ENCODE results near the gene GBX1.

DNA sequence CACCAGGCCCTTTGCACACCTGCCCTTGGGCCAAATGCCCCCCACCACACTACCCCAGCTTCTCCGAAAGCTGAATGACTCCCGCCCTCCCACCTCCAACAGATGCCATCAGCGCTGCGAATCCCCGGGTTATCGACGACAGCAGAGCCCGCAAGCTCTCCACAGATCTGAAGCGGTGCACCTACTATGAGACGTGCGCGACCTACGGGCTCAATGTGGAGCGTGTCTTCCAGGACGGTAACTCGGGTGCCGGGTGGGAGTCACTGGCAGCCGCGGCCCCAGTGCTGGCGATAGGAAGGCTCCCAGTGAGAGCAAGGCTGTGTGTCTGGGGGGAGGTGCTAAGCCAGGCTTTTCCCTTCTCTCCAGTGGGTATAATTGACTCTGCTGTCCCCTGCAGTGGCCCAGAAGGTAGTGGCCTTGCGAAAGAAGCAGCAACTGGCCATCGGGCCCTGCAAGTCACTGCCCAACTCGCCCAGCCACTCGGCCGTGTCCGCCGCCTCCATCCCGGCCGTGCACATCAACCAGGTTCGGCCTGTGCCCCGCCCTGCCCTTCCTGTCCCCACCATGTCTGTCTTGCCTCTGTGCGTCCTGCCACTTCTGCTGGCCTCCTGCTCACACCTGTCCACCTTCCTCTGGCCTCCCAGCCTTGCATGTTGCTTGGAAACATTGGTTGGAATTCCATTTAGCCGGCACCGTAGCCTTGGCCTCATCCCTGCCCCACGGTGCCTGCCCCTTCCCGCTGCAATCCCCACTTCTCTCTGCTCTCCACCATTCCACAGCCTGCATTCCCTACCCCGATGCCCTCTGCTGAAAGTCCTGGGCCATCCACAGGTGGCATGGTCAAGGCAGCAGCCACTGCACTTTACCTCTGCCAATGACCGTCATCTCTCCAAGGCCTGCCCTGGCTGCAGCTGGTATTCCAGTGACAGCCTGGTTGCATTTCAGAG lies 49.1 kb downstream of the GBX1 start:
- TF ChIP-seq, protein P1, sequence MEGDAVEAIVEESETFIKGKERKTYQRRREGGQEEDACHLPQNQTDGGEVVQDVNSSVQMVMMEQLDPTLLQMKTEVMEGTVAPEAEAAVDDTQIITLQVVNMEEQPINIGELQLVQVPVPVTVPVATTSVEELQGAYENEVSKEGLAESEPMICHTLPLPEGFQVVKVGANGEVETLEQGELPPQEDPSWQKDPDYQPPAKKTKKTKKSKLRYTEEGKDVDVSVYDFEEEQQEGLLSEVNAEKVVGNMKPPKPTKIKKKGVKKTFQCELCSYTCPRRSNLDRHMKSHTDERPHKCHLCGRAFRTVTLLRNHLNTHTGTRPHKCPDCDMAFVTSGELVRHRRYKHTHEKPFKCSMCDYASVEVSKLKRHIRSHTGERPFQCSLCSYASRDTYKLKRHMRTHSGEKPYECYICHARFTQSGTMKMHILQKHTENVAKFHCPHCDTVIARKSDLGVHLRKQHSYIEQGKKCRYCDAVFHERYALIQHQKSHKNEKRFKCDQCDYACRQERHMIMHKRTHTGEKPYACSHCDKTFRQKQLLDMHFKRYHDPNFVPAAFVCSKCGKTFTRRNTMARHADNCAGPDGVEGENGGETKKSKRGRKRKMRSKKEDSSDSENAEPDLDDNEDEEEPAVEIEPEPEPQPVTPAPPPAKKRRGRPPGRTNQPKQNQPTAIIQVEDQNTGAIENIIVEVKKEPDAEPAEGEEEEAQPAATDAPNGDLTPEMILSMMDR (IDR thresholded peaks at IDR 0.05), result no peak
- TF ChIP-seq POLR2A (IDR thresholded peaks at IDR 0.05), result no peak
